Pancreas (tissue), 10 donors: ENCODE data around the gene HSPA1B. TPM values are rescaled to one million over a fixed set of nuclear protein-coding genes. Genes with fewer than 3 reads are reported as not detected.
"Not testable (repeated sequence)": the region's sequence is repeated elsewhere in the genome, so short reads cannot be mapped to it uniquely, and the experiment has no call there.

Experiments used
- ATAC-seq, 4 donors: fragments of 200-7000 bp; cut with Tn5 transposase; one replicate each; pipeline versions ENCODE4 v1.8.0 to v1.9.1; 2020; ENCODE audit warnings: mild to moderate bottlenecking in 4 of 4, moderate library complexity in 4 of 4
- DNase-seq, 6 donors: peaks; one replicate each; pipeline ENCODE4 v3.0.0-alpha.2; 2020
- FAIRE-seq: peaks from 2 replicates; lab custom pipeline; 2012; peaks lifted over from hg19 to GRCh38; lab: Jason Lieb, UNC
- H3K27ac ChIP-seq, 4 donors: fragments of 200-600 bp; sonication (generic); 1 replicate in 3 of 4; 2 replicates in 1 of 4; pipeline versions ENCODE4 v1.5.0 to v1.8.0; 2020
- H3K27me3 ChIP-seq, 4 donors: fragments of 200-600 bp; one replicate each; pipeline ENCODE4 v1.8.0; 2021
- H3K36me3 ChIP-seq, 3 donors: fragments of 200-600 bp; sonication (generic) in 1 of 3; one replicate each; pipeline versions ENCODE4 v1.5.0 to v1.8.0; 2020 to 2021
- H3K4me1 ChIP-seq, 3 donors: fragments of 200-600 bp; one replicate each; pipeline ENCODE4 v1.8.0; 2021
- H3K4me3 ChIP-seq, 4 donors: fragments of 200-600 bp; sonication (generic) in 2 of 4; one replicate each; pipeline versions ENCODE4 v1.5.0 to v1.8.0; 2020 to 2021
- H3K9me3 ChIP-seq, 4 donors: fragments of 200-600 bp; one replicate each; pipeline ENCODE4 v1.8.0; 2021
- WGBS, 2 donors: extraction: QIAGEN DNeasy Blood & Tissue Kit; methylation state at CpG; one replicate each; pipeline ENCODE4 v1.1.7; 2013; 5-methylcytosine and 5-hydroxymethylcytosine counted together
- intact Hi-C, 3 donors: fragments of 100-400 bp; cut with DNase I; formaldehyde crosslinking; loops; one replicate each; pipeline versions ENCODE4 v1.11.1 to v1.14.2; 2022
- polyA plus RNA-seq, 2 donors: library from polyadenylated mRNA; stranded (reverse); fragments of 200-250 nt; gene quantifications; one replicate each; pipeline ENCODE4 v1.2.3, GENCODE V29; 2013
- total RNA-seq, 6 donors: library from RNA; stranded (reverse); fragmentation: NEBNext Ultra II Directional in 4 of 6; extraction: Animal tissue kit (Norgen Biotek cat#: 25700) in 4 of 6; gene quantifications; one replicate each; pipeline versions ENCODE4 v1.2.1 to v1.2.4, GENCODE V29; 2021 to 2023
- TF ChIP-seq, protein P1 (sequence below), 4 donors: fragments of 200-600 bp; sonication (generic) in 3 of 4; IDR thresholded peaks; one replicate each; pipeline versions ENCODE4 v1.5.0 to v1.8.0; 2021; ENCODE audit warnings: antibody characterized with exemption in 4 of 4
- donor health status: healthy with polysubstance abuse.
- donor health status: DM: no; HTN: no; CAD: no; lungs with moderate emphysema.
- donor health status: DM: no; HTN: no; CAD: no.
- donor health status: control.
- donor health status: control.
- donor health status: Bipolar disorder and iron deficiency.
- donor health status: DM: yes; HTN: yes; CAD: no.
- donor health status: DM: no; HTN: no; CAD: no.
- donor health status: DM: no; HTN: no; CAD: no.
- donor health status: DM: yes; HTN: yes; CAD: no.

Gene HSPA1B
- total and polyA plus RNA-seq, 8 donors = 18.4 to 248 (median 43.2) TPM

DNA sequence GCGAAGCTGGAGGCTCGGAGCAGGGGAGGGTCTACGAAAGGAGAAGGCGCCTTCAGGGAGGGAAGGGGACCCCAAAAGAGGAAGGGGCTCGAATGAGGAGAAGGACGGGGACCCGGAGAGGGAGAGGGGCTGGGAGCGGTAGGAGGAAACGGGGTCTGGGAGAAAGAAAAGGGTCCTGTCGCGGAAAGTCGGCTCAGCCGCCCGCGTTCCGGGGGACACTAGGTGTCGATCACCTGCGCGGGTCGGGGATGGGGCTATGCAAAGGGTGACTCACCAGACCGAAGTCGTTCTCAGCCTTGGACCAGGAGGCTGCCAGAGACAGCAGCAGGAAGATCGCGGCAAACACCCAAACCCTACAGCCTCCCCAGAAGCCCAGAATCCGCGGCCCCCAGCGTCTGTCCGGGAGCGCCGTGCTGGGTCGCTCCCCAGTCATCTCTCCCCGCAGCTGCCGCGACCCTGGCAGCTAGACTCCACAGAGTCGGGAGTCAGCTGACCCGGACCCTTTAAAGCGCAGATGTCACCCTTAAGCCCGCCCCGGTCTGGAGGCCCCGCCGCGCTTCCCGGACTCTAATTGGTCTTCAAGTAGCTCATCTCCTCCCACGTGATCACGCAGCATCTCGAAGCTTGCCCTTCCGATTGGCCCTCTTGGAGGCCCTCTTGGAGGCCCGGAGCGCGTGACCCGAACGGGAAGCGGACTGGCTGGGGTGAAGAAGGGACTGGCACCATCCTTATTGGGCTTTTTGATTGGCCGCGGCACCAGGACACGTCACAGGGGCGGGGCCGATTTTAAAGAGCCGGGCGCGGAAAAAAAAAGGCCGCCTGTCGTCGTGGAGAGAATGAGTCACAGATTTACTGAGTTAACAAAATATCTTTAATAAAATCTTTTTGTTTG lies 35.1 kb downstream of the HSPA1B start, which contains the start of gene NEU1:
Gene NEU1, minus strand, starts transcription at position 478 of the 892 bp plus-strand sequence. Its CDS starts 45 bp downstream, at position 433.
- Histone ChIP-seq H3K36me3 (peaks cover 2 to 14% (median 8%) of the 10 kb centered on the region in 3 donors), H3K4me1 (peaks cover 0 to 6% (median 0%) of the 10 kb centered on the region in 3 donors), H3K27ac (peak within 1 kb of the TSS; percentile 56 to 87 (median 78)), H3K4me3 (peak within 1 kb of the TSS; percentile 74 to 88 (median 82)), H3K27me3 (no peaks in the 10 kb centered on the region), H3K9me3 (no peaks in the 10 kb centered on the region)
- peak; percentile 98 for FAIRE-seq
- DNase-seq = peak; percentile 95 to 100 (median 100)
- peak; percentile 93 to 98 (median 96) for ATAC-seq
- TF ChIP-seq, protein P1, sequence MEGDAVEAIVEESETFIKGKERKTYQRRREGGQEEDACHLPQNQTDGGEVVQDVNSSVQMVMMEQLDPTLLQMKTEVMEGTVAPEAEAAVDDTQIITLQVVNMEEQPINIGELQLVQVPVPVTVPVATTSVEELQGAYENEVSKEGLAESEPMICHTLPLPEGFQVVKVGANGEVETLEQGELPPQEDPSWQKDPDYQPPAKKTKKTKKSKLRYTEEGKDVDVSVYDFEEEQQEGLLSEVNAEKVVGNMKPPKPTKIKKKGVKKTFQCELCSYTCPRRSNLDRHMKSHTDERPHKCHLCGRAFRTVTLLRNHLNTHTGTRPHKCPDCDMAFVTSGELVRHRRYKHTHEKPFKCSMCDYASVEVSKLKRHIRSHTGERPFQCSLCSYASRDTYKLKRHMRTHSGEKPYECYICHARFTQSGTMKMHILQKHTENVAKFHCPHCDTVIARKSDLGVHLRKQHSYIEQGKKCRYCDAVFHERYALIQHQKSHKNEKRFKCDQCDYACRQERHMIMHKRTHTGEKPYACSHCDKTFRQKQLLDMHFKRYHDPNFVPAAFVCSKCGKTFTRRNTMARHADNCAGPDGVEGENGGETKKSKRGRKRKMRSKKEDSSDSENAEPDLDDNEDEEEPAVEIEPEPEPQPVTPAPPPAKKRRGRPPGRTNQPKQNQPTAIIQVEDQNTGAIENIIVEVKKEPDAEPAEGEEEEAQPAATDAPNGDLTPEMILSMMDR (IDR thresholded peaks at IDR 0.05) = no peak
- 1% methylated on average over 61 to 64 of the region's 64 CpGs for WGBS, 2 donors
- intact Hi-C loops = no loop called here

DNA sequence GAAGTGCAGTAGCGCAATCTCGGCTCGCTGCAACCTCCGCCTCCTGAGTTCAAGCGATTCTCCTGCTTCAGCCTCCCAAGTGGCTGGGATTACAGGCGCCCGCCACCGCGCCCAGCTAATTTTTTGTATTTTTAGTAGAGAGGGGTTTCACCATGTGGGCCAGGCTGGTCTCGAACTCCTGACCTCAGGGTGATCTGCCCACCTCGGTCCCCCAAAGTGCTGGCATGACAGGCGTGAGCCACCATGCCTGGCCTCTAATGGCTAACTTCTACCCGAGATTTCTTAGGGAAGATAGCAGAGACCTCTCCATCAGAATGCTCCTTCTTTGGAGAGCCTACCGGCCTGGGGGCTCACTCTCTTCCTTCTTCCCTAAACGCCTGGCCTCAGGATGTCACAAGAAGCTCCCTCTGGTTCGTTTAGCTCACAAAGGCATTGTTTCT lies 36.6 kb downstream of the HSPA1B start:
- H3K4me3 ChIP-seq = peak overlapping the region in 3 of 4 donors; percentile 15 to 88 (median 46)
- H3K36me3 ChIP-seq, intact Hi-C loops, ATAC-seq, H3K4me1 ChIP-seq, H3K27me3 ChIP-seq, DNase-seq, FAIRE-seq, H3K9me3 ChIP-seq: not testable (repeated sequence)
- 7% methylated on average over 15 to 16 of the region's 16 CpGs for WGBS, 2 donors
- H3K27ac ChIP-seq = peak overlapping the region; percentile 49 to 87 (median 64)

DNA sequence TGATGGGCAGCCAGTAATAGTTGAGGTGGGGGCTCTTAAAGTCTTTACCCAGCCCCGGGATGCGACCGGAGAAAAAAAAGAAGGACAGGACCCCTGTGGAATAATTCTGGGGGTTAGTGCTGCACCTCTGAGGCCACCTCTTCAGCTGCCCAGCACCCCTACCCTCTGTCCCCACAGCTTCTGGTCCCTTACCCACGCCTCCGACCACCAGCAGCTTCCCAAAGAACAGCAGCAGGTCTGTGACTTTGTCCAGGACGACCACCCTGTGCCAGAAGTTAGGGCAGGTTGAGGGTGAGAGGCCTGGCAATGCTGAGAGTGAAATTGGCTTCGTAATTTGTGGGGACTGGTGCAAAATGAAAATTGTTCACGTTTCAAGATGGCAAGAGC lies 37.3 kb downstream of the HSPA1B start:
- 75 to 83% methylated on average over 8 of the region's 8 CpGs for WGBS, 2 donors
- intact Hi-C loops = no loop called here
- Histone ChIP-seq H3K4me1 (peaks cover 0 to 6% (median 0%) of the 10 kb centered on the region in 3 donors), H3K36me3 (peaks cover 0 to 5% (median 1%) of the 10 kb centered on the region in 3 donors), H3K27me3 (no peaks in the 10 kb centered on the region), H3K27ac (no peak overlapping the region), H3K9me3 (no peaks in the 10 kb centered on the region), H3K4me3 (no peak overlapping the region)
- TF ChIP-seq, protein P1 (IDR thresholded peaks at IDR 0.05) = no peak
- ATAC-seq (no peak), FAIRE-seq (no peak), DNase-seq (no peak)

DNA sequence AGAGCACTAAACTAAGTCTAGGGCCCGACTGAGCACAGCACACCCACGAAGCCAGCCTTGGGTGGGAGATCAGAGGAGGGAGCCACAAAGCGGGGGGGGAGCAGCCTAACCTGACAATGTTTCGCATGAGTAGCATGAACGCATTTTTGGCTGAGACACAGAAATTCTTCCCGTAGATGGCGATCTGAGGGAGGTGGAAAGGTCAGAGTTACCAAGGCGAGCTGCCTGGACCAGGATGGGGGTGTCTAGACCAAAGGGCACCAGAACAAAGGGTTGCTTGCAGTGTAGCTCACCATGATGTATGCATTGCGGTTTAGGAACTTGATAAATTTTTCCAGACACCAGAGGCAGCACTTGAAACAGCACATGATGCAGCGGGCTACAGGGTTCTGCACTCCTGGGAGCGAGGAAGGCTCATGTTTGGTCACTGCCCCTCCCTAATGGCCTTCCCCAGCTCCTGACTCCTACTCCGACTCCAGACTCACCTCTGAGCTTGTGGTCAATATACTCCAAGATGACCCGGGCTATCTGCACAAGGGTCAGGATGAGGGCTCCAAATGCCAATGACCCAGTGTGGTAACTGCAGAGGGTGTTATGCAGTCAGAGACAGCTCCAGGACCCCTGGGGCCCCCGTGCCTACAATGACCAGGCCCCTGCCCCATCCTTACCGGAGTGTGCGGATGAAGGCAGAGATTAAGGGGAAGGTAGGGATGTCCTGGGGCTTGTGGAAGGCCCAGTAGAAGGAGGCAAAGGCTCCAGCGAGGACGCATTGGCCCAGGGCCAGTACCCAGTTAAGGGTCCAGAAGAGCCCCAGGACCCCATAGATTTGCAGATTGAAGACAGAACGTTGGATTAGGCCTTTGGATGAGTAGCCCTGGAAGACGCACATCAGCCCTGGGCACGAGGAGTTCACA lies 37.9 kb downstream of the HSPA1B start:
- no peaks in the 10 kb centered on the region for H3K27me3 ChIP-seq
- TF ChIP-seq, protein P1 (IDR thresholded peaks at IDR 0.05) = no peak
- WGBS, 2 donors = 77 to 82% methylated on average over 21 of the region's 21 CpGs
- H3K27ac ChIP-seq = no peak overlapping the region
- ATAC-seq = no peak
- intact Hi-C loops = no loop called here
- H3K9me3 ChIP-seq = no peaks in the 10 kb centered on the region
- FAIRE-seq = no peak
- H3K36me3 ChIP-seq = no peaks in the 10 kb centered on the region
- H3K4me3 ChIP-seq = no peak overlapping the region
- H3K4me1 ChIP-seq = peaks cover 0 to 6% (median 0%) of the 10 kb centered on the region in 3 donors
- DNase-seq = no peak

DNA sequence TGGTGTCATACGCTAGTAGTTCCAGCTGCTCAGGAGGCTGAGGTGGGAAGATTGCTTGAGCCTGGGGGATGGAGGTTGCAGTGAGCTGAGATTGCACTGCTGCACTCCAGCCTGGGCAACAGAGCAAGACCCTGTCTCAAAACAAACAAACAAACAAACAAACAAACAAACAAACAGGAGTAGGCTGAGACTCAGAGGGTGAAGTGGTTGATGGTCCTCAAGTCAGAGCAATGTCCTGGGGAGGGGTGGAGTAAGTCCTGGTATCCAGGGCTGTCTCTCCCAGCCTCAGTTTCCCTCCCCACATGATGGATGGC lies 41.1 kb downstream of the HSPA1B start:
- H3K4me3 ChIP-seq, ATAC-seq, H3K4me1 ChIP-seq, H3K36me3 ChIP-seq, intact Hi-C loops, DNase-seq, H3K9me3 ChIP-seq, FAIRE-seq, H3K27me3 ChIP-seq, H3K27ac ChIP-seq: not testable (repeated sequence)
- WGBS, 2 donors = 90 to 100% methylated on average over 1 of the region's 1 CpG
